Body of pancreas (tissue), 4 donors: ENCODE data around the gene F10.

Source experiments
- CTCF ChIP-seq, 7 experiments: fragments of 450-650 bp in 4 of 7; fragments of 200-600 bp in 3 of 7; sonication (generic) in 3 of 7; IDR thresholded peaks; one replicate each; pipeline ENCODE4 v1.5.1; 2016 to 2019; ENCODE audit warnings: antibody characterized with exemption in 7 of 7
- POLR2A ChIP-seq, 3 donors: fragments of 450-650 bp; IDR thresholded peaks; one replicate each; pipeline ENCODE4 v1.6.1; 2016; ENCODE audit warnings: antibody characterized with exemption in 3 of 3, mild to moderate bottlenecking in 2 of 3

GRCh38 chr13:113090415-113090770, 32.2 kb upstream of the F10 start:
- TF ChIP-seq CTCF (IDR thresholded peaks at IDR 0.05) = no peak
- TF ChIP-seq POLR2A (IDR thresholded peaks at IDR 0.05) = no peak
